ENCODE data around the gene CYREN. TPM values are rescaled to one million over a fixed set of nuclear protein-coding genes. Genes with fewer than 3 reads are reported as not detected.

The CYREN gene, protein sequence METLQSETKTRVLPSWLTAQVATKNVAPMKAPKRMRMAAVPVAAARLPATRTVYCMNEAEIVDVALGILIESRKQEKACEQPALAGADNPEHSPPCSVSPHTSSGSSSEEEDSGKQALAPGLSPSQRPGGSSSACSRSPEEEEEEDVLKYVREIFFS
- total RNA-seq: 32.6 and 37.7 TPM in 2 replicates

DNA sequence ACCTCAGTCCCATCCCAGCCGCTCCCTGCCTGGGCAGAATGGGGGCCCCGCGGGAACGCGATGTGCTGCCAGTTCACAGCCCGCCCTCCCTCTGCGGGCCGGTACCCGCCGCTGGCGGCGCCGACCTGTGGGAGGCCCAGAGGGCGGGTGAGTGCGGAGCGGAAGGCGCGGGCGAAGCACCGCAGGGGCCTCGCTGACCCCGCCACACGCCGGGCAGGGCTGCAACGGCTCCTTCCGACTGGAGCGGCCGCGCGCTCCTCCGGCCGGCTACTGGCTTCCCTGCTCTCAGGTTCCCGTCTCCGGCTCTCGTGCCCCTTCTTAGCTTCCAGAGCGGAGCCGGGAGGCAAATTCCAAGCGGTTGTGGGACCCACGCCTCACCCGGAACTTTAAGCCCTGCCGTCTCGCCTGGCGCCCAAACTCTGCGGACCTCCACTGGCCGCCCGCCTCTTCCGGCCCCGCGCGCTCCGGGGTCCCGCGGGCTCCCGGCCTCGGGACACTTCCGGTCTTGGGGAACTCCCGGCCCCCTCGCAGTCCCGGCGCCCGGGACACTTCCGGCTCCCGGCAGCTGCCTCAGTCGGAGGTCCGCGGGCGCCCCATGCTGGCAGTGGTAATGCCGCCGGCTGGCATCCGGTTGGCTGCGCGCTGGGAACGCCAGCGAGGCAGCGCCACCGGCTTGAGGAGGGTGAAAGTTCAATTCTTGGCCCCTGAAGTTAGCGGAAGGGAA lies at the start of gene CYREN:
Gene CYREN (minus strand): TSS at position 434 of the 724 bp plus-strand sequence. CDS start 1,785 bp downstream, outside the sequence.

DNA sequence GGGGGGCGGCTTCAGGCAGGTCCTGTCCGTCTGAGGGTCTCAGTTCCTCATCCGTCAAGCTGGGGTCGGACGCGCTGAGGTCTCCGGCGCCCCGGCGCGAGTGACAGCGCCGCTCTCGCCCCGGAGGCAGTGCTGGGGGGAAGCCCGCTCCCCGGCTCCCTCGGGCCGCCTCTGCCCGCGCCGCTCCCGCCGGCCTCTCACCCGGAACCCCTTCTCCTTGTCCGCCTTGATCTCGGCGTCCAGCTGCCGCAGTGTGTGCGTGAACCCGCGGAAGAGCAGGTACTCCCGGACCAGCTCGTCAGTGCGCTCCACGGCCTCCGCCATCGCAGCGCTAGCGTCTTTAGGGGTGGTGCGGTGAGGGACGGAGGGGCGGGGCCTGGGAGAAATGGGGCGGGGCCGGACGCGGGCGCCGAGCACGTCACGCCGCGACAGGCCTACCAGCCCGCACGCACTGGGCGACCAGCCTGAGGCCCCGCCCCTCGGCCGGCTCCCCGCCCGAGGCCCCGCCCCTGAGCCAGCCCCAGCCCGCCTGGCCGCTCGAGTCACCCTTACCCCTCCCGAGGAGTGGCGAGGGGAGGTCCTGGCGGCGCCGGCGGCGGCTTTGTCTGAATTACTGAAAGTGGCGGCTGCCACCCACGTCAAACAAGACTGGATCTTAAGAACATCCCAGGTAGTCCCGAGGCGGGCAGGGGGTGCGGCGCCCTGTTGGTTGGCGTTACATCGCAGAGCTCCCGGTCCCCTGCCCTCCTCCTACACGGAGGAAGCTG lies 40.9 kb upstream of the CYREN start, which contains the start of gene WDR91:
Gene WDR91 (minus strand): TSS at position 348 of the 767 bp plus-strand sequence. CDS start 24 bp downstream, at position 324.

DNA sequence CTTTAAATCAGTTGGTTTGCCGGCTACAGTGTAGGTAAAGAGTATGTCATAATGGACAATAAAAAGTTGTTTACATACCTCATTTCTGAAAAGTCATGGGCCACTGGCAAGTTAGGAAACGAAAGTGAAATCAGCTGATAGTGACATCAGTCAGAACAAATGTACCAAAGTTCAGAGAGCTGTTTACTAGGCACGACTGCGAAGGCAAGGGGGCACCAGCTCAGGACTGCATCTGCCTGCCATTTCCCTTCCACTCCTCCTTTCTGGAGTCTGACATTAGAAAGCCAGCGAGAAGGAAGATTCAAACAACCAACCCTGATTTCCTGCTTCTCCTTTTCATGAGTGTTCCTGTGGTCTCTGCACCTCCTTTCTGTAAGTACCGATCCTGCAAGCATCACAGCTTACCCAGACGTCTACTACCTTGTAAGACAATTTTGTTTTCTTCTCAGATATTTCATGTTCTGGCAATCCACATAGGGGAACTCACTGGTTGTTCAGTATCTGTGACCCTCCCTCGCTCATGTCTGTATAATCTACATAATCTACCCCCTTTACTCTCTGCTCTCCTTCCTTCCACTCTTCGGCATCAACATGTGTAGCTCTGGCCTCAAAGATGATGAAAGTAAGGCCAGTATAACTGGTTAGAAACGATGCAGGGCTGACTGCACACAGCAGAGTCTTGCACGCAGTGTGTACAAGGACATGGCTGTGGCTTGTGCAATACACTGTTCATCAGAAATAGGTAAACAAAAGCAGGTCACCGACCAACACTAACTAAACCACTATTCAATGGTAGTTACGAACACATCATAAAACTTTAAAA lies 22.4 kb downstream of the CYREN start, which contains the start of gene TMEM140:
Gene TMEM140 (plus strand): TSS at position 174 of the 823 bp plus-strand sequence. CDS start 16,370 bp downstream, outside the sequence.

Other genes starting within 250 kb of the CYREN start
- 0.58 TPM in 1 of 2 replicates, not detected in the other for gene AGBL3, start 184.2 kb downstream of the CYREN start, total RNA-seq
- gene TMEM140, start 22.6 kb downstream of the CYREN start, total RNA-seq: 0.47 and 6.3 TPM in 2 replicates
- gene WDR91, start 40.8 kb upstream of the CYREN start, total RNA-seq: 6.0 and 8.4 TPM in 2 replicates
- not detected in 2 replicates for gene STRA8, start 63.1 kb upstream of the CYREN start, total RNA-seq

Measured in pericardium fibroblast (primary cell).